HL-60 (cell line): Measurements from ENCODE around the gene SPDYA.

Experiments used
- SPI1 ChIP-seq: IDR thresholded peaks from 2 replicates; pipeline ENCODE4 v1.6.1; 2012; ENCODE audit warnings: low read depth, mild to moderate bottlenecking, borderline replicate concordance
- TF ChIP-seq, protein P1 (sequence below): IDR thresholded peaks from 2 replicates; pipeline ENCODE4 v1.6.1; 2012; ENCODE audit warnings: low read depth; ENCODE audit not compliant: insufficient replicate concordance

DNA sequence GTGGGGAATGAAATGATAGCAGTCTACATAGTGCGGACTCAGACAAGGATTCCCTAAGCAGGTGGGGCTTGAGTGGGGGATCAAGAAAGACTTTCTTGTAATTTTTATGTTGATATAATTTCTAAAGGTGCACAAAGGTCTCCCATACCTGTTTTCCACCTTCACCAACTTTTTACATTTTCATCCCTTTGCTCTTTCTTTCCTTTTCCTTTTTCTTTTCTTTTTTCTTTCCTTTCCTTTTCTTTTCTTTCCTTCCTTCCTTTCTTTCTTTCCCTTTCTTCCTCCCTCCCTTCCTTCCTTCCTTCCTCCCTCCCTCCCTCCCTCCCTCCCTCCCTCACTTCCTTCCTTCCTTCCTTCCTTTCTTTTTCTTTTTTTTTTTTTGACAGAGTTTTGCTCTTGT is 69.6 kb downstream of the SPDYA start:
- no peak for TF ChIP-seq SPI1
- TF ChIP-seq, protein P1, sequence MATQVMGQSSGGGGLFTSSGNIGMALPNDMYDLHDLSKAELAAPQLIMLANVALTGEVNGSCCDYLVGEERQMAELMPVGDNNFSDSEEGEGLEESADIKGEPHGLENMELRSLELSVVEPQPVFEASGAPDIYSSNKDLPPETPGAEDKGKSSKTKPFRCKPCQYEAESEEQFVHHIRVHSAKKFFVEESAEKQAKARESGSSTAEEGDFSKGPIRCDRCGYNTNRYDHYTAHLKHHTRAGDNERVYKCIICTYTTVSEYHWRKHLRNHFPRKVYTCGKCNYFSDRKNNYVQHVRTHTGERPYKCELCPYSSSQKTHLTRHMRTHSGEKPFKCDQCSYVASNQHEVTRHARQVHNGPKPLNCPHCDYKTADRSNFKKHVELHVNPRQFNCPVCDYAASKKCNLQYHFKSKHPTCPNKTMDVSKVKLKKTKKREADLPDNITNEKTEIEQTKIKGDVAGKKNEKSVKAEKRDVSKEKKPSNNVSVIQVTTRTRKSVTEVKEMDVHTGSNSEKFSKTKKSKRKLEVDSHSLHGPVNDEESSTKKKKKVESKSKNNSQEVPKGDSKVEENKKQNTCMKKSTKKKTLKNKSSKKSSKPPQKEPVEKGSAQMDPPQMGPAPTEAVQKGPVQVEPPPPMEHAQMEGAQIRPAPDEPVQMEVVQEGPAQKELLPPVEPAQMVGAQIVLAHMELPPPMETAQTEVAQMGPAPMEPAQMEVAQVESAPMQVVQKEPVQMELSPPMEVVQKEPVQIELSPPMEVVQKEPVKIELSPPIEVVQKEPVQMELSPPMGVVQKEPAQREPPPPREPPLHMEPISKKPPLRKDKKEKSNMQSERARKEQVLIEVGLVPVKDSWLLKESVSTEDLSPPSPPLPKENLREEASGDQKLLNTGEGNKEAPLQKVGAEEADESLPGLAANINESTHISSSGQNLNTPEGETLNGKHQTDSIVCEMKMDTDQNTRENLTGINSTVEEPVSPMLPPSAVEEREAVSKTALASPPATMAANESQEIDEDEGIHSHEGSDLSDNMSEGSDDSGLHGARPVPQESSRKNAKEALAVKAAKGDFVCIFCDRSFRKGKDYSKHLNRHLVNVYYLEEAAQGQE, result no peak
